DMS153 treated with DMSO at 0.1 percent for 48 hours (cell line): ENCODE data around the gene SLC30A1.
"Not testable (repeated sequence)": the region's sequence is repeated elsewhere in the genome, so short reads cannot be mapped to it uniquely, and the experiment has no call there.

Experiments used
- DNase-seq: peaks from one replicate; lab custom pipeline; 2025; ENCODE audit not compliant: unreplicated experiment; lab: John Stamatoyannopoulos, UW

SLC30A1 gene, protein sequence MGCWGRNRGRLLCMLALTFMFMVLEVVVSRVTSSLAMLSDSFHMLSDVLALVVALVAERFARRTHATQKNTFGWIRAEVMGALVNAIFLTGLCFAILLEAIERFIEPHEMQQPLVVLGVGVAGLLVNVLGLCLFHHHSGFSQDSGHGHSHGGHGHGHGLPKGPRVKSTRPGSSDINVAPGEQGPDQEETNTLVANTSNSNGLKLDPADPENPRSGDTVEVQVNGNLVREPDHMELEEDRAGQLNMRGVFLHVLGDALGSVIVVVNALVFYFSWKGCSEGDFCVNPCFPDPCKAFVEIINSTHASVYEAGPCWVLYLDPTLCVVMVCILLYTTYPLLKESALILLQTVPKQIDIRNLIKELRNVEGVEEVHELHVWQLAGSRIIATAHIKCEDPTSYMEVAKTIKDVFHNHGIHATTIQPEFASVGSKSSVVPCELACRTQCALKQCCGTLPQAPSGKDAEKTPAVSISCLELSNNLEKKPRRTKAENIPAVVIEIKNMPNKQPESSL

DNA sequence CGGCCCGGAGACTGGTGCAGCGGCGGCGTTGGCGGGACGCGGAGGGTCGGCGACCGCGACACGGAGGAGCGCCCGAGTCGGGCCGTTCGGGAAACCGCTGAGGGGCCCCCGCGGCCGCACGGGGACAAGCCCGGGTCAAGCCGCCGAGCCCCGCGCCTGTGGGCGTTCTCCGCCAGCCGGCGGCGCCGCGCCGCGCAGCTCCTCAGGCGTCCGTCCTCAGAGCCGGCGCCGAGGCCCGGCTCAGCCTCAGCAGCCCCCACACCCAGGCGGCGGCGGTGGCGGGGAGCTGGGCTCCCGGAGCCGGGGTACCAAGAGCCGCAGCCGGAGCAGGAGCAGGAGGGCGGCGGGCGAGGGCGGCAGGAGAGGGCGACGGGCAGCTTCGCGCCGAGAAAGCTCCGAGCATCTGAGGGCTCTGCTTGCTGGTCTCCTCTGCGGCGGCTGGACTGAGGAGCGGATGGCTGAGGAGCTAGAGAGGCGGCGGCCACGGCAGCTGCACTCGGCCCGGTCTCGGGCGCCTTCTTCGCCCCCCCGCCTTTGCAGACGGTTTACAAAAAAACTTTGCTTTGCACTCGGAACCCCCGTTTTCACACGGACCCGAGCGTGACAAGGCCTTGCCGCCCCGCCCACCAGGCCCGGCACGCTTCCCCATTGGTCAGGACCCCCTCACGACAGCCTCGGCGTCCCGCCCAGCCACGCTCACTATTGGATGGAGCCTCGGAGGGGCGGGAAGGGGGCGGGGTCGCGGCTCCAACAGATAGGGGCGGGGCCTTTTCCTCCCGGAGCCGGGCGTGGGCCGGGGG is at the start of gene SLC30A1:
TSS of gene SLC30A1 (minus strand) at position 522 of the 800 bp plus-strand sequence. CDS start 549 bp downstream, outside the sequence.
- peak; percentile 99 for DNase-seq

DNA sequence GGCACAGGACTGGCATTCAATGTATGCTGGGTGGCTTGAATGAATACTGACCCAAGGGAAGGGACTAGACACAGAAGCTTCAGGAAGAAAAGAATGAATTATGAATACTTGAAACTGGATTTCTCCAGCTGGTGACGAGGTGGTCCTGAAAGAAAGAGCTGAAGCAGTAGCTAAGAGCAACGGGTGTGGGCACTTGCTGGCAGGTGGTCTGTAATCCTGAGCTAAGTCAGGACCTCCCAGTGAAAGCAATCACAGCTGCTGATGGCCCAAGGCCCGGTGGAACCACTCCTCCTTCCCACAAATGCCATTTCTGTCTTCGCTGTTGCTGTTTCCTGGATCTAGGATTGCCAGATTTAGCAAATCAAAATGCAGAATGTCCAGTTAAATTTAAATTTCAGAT is 49.5 kb upstream of the SLC30A1 start:
- DNase-seq, result no peak

- DNase-seq, result no peak
These were observed 48.3 kb upstream of the SLC30A1 start for GRCh38 chr1:211627259-211627658.

- DNase-seq, result not testable (repeated sequence)
These were observed 46.9 kb upstream of the SLC30A1 start for GRCh38 chr1:211625866-211626265.

- no peak for DNase-seq
These were observed 46.1 kb upstream of the SLC30A1 start for GRCh38 chr1:211625040-211625439.

DNA sequence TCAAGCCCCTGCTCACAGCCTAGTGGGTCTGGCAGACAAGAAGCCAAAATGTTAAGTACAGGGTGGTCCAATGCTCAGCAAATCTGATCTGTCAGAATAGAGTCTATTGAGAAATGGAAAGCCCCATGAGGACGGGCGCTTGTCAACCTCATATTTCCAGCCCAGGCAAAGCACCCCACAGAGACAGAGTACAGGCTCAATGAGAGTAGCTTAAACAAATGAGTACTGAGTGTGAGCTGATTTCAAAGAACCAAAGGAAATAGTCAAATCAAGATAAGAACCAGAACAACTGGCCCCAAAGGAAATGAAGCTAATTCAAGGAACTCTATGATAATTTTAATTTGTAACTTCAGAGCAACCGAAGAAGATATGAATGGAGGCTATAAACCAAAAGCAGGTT is 44.6 kb upstream of the SLC30A1 start:
- DNase-seq, result no peak

- DNase-seq, result no peak
These were observed 42.7 kb upstream of the SLC30A1 start for GRCh38 chr1:211621447-211622198.

- DNase-seq, result no peak
These were observed 41.1 kb upstream of the SLC30A1 start for GRCh38 chr1:211620097-211620496.

- DNase-seq, result no peak
These were observed 40.4 kb upstream of the SLC30A1 start for GRCh38 chr1:211619033-211619996.

DNA sequence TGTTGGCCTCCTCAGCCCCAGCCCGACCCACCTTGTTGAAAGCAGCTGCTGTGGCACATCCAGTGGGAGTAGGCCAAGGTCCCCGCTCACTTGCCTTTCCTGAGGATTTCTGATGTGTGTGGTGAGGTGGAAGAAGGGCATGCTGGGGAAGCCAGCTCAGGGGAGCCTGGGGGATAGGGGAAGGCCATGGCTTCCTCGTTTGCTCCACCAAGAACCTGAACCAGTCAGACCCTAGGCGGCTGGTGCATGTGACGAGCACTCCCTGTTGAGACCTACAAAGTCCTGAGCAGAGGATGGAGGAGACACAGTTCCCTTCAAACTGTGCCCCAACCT is 38.0 kb upstream of the SLC30A1 start:
- no peak for DNase-seq

DNA sequence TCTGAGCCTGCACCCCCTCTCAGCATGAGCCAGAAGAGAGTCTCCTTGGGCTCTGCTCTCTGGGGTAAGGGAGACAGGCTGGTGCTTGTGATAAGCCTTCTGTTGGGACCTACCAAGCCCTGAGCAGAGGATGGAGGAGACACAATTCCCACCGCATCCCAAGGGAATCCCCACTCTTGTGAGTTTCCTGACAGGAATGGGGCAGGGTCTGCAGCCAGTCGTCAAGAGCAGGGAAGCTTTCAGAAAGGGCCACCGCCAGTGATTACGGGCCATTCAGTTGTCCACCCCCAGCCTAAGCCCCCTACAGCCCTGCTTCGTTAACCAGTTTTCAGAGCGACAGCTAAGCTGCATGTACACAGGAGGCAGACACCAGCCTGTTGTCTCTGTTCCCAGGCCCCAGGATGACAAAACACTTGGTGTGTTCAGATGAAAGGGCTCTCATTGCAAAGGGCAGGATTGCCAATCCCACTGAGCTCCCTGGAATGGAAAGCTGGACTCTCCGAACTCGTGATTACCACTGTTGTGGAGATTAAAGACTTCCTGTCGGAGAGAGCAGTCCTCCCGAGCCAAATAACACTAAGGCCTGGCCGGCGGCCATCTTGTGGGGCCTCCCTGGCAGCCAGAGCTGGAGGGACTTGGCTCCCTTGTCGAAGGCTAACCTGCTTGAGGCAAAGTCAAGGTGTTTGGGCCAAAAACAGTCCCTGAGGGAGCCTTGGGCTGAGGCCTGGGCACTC is 37.4 kb upstream of the SLC30A1 start:
- no peak for DNase-seq

- DNase-seq, result no peak
These were observed 35.7 kb upstream of the SLC30A1 start for GRCh38 chr1:211614615-211615014.

DNA sequence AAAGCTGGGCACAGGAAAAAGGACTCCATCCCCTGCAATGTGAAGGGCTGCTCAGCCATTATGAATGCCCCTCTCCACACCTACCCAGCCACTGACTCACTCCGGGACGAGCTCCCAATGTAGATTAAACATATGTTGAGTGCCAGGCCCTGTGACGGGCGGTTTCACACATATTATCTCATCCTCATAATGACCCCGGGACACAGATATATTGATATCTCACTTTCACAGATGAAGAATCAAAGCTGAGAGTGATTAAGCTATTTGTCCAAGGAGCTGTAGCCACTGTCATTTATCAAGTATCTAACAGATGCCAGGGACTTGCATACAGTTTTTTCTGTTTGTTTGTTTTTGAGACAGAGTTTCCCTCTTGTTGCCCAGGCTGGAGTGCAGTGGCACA is 35.0 kb upstream of the SLC30A1 start:
- DNase-seq, result no peak

- DNase-seq, result no peak
These were observed 34.4 kb upstream of the SLC30A1 start for GRCh38 chr1:211613108-211613947.

GRCh38 chr1:211612786-211613107 is 33.8 kb upstream of the SLC30A1 start:
- no peak for DNase-seq

DNA sequence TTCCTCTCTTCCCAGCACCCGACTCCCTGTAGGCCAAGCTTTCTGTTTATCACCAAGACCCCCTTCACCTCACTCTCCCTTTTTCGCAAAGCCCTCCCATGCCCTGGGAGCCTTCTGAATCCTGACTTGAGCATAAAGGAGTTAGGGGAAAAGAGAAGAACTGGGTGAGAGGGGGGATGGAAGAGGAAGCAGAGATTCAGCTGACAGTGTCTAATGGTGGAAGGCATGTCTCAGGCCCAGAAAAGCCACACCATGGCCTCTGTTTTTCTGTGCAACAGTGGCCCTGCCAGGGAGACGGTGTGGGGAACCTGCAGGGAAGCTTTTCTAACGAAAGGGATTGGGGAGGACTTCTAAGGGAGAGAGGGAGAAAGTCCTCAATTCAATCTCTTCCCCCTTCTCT is 32.9 kb upstream of the SLC30A1 start:
- DNase-seq, result no peak

- no peak for DNase-seq
These were observed 32.0 kb upstream of the SLC30A1 start for GRCh38 chr1:211610779-211611556.
